ENCODE data around the gene IL32. TPM values are rescaled to one million over a fixed set of nuclear protein-coding genes. Genes with fewer than 3 reads are reported as not detected.

IL32 gene
- 174 TPM for polyA plus RNA-seq
- long read RNA-seq, donor 1, transcript IL32-211 (7 exons, 1,272 nt), result minor isoform, 7 of 26 reads
- long read RNA-seq, donor 1, transcript IL32-202 (7 exons, 1,105 nt), result major isoform, 8 of 26 reads
- long read RNA-seq, donor 1, partial matches to known transcripts, result 0 of 26 reads
- long read RNA-seq, donor 1, other reads (novel, unspliced or antisense), result 0 of 26 reads
- long read RNA-seq, donor 2, transcript IL32-202 (7 exons, 1,105 nt), result minor isoform, 20 of 124 reads
- long read RNA-seq, donor 2, transcript IL32-206 (7 exons, 920 nt), result minor isoform, 10 of 124 reads
- long read RNA-seq, donor 2, transcript IL32-211 (7 exons, 1,272 nt), result major isoform, 39 of 124 reads
- long read RNA-seq, donor 2, transcript IL32-212 (6 exons, 1,198 nt), result minor isoform, 15 of 124 reads
- long read RNA-seq, donor 2, partial matches to known transcripts, result 5 of 124 reads
- long read RNA-seq, donor 2, other reads (novel, unspliced or antisense), result 0 of 124 reads
- long read RNA-seq, donor 3, result 0 reads
- long read RNA-seq, donor 4, partial matches to known transcripts, result 0 of 5 reads
- long read RNA-seq, donor 4, other reads (novel, unspliced or antisense), result 0 of 5 reads
- long read RNA-seq, donor 5, transcript IL32-211 (7 exons, 1,272 nt), result major isoform, 18 of 48 reads
- long read RNA-seq, donor 5, transcript IL32-212 (6 exons, 1,198 nt), result minor isoform, 6 of 48 reads
- long read RNA-seq, donor 5, transcript IL32-202 (7 exons, 1,105 nt), result minor isoform, 5 of 48 reads
- long read RNA-seq, donor 5, partial matches to known transcripts, result 0 of 48 reads
- long read RNA-seq, donor 5, other reads (novel, unspliced or antisense), result 0 of 48 reads
- long read RNA-seq, donor 6, transcript IL32-202 (7 exons, 1,105 nt), result minor isoform, 19 of 135 reads
- long read RNA-seq, donor 6, transcript IL32-206 (7 exons, 920 nt), result minor isoform, 8 of 135 reads
- long read RNA-seq, donor 6, transcript IL32-211 (7 exons, 1,272 nt), result major isoform, 25 of 135 reads
- long read RNA-seq, donor 6, transcript IL32-212 (6 exons, 1,198 nt), result minor isoform, 11 of 135 reads
- long read RNA-seq, donor 6, partial matches to known transcripts, result 40 of 135 reads
- long read RNA-seq, donor 6, other reads (novel, unspliced or antisense), result 0 of 135 reads
- long read RNA-seq, donor 7, partial matches to known transcripts, result 7 of 29 reads
- long read RNA-seq, donor 7, other reads (novel, unspliced or antisense), result 0 of 29 reads
- long read RNA-seq, donor 8, transcript IL32-212 (6 exons, 1,198 nt), result minor isoform, 15 of 183 reads
- long read RNA-seq, donor 8, transcript IL32-206 (7 exons, 920 nt), result minor isoform, 17 of 183 reads
- long read RNA-seq, donor 8, transcript IL32-202 (7 exons, 1,105 nt), result minor isoform, 28 of 183 reads
- long read RNA-seq, donor 8, transcript IL32-211 (7 exons, 1,272 nt), result major isoform, 39 of 183 reads
- long read RNA-seq, donor 8, partial matches to known transcripts, result 28 of 183 reads
- long read RNA-seq, donor 8, other reads (novel, unspliced or antisense), result 0 of 183 reads
- long read RNA-seq, donor 9, transcript IL32-206 (7 exons, 920 nt), result minor isoform, 7 of 68 reads
- long read RNA-seq, donor 9, transcript IL32-202 (7 exons, 1,105 nt), result minor isoform, 11 of 68 reads
- long read RNA-seq, donor 9, transcript IL32-211 (7 exons, 1,272 nt), result major isoform, 24 of 68 reads
- long read RNA-seq, donor 9, transcript IL32-212 (6 exons, 1,198 nt), result minor isoform, 6 of 68 reads
- long read RNA-seq, donor 9, partial matches to known transcripts, result 0 of 68 reads
- long read RNA-seq, donor 9, other reads (novel, unspliced or antisense), result 0 of 68 reads
- long read RNA-seq, donor 10, transcript IL32-206 (7 exons, 920 nt), result minor isoform, 15 of 142 reads
- long read RNA-seq, donor 10, transcript IL32-212 (6 exons, 1,198 nt), result minor isoform, 19 of 142 reads
- long read RNA-seq, donor 10, transcript IL32-211 (7 exons, 1,272 nt), result major isoform, 47 of 142 reads
- long read RNA-seq, donor 10, transcript IL32-202 (7 exons, 1,105 nt), result minor isoform, 14 of 142 reads
- long read RNA-seq, donor 10, partial matches to known transcripts, result 5 of 142 reads
- long read RNA-seq, donor 10, other reads (novel, unspliced or antisense), result 0 of 142 reads
- long read RNA-seq, donor 11, transcript IL32-202 (7 exons, 1,105 nt), result major isoform, 16 of 57 reads
- long read RNA-seq, donor 11, transcript IL32-211 (7 exons, 1,272 nt), result minor isoform, 14 of 57 reads
- long read RNA-seq, donor 11, transcript IL32-206 (7 exons, 920 nt), result minor isoform, 9 of 57 reads
- long read RNA-seq, donor 11, partial matches to known transcripts, result 0 of 57 reads
- long read RNA-seq, donor 11, other reads (novel, unspliced or antisense), result 0 of 57 reads

- peak; percentile 96 to 99 for DNase-seq
- no peaks in the 10 kb centered on the region for H3K27me3 ChIP-seq (ENCODE audit: control insufficient read depth, insufficient read depth, low read length)
- H3K4me3 ChIP-seq (ENCODE audit: low read length), result peak within 1 kb of the TSS; percentile 40
- H3K27ac ChIP-seq (ENCODE audit: low read length), result peak within 1 kb of the TSS; percentile 80
- WGBS (ENCODE audit: insufficient coverage, low lambda C conversion rate), result no CpG with 5 or more reads among the region's 13 CpGs
- peaks cover 37% of the 10 kb centered on the region for H3K4me1 ChIP-seq (ENCODE audit: control insufficient read depth, insufficient read depth, low read length)
- peaks cover 4% of the 10 kb centered on the region for H3K36me3 ChIP-seq (ENCODE audit: control insufficient read depth, insufficient read depth, low read length)
- H3K9me3 ChIP-seq (ENCODE audit: control insufficient read depth, low read depth, low read length), result peaks cover 4% of the 10 kb centered on the region
These were observed at the start of gene IL32 for GRCh38 chr16:3065069-3065741. Gene IL32 (plus strand): TSS chr16:3065640. CDS start chr16:3065812, 172 bp downstream.

GRCh38 chr16:3015865-3016521 lies 49.4 kb upstream of the IL32 start:
- Histone ChIP-seq H3K36me3 (ENCODE audit: control insufficient read depth, insufficient read depth, low read length) (no peaks in the 10 kb centered on the region), H3K27me3 (ENCODE audit: control insufficient read depth, insufficient read depth, low read length) (peaks cover 38% of the 10 kb centered on the region), H3K4me3 (ENCODE audit: low read length) (no peak overlapping the region), H3K27ac (ENCODE audit: low read length) (no peak overlapping the region), H3K9me3 (ENCODE audit: control insufficient read depth, low read depth, low read length) (no peaks in the 10 kb centered on the region), H3K4me1 (ENCODE audit: control insufficient read depth, insufficient read depth, low read length) (peaks cover 57% of the 10 kb centered on the region)
- WGBS (ENCODE audit: insufficient coverage, low lambda C conversion rate), result no CpG with 5 or more reads among the region's 13 CpGs
- DNase-seq, result no peak

GRCh38 chr16:3017344-3017743 lies 48.1 kb upstream of the IL32 start:
- Histone ChIP-seq H3K27me3 (ENCODE audit: control insufficient read depth, insufficient read depth, low read length) (peaks cover 30% of the 10 kb centered on the region), H3K9me3 (ENCODE audit: control insufficient read depth, low read depth, low read length) (no peaks in the 10 kb centered on the region), H3K4me1 (ENCODE audit: control insufficient read depth, insufficient read depth, low read length) (peaks cover 59% of the 10 kb centered on the region), H3K36me3 (ENCODE audit: control insufficient read depth, insufficient read depth, low read length) (no peaks in the 10 kb centered on the region), H3K27ac (ENCODE audit: low read length) (peak overlapping the region; percentile 83), H3K4me3 (ENCODE audit: low read length) (peak overlapping the region; percentile 59)
- WGBS (ENCODE audit: insufficient coverage, low lambda C conversion rate), result no CpG with 5 or more reads among the region's 20 CpGs
- DNase-seq, result peak in 1 of 2 donors; percentile 51

DNA sequence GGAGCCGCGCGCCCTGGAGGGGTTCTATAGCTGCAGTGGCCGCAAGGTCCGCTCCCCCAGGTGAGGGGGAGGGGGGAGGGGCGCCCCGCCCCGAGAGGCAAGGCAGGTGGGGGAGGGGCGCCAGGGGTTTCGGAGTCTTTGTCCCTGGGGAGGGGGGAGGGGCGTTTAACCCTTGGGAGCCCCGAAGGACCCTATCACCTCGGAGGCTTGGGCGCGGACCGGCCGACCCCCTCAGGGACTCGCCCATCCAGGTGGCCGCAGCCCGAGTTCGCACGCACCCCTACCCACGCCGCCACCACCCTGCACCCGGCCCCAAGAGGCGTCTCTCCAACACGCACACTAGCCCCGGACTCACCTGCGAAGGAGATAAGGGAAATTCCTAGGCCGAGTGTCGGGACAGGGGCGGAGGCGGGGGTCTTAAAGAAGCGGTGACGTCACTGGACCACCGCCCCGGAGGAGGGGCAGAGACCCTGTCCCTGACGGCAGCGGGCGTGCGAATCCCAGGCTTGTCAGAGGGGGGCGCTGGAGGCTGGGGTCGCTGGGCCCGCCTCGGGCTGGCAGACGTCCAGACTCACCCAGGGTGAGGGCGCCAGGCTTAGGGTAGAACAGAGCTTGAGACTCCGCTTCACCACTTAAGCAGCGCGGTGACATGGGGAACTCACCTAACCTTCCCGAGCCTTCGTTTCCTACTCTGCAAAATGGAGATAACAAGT lies 47.5 kb upstream of the IL32 start, which contains the start of gene CLDN6:
Gene CLDN6 (minus strand): TSS at position 390 of the 713 bp plus-strand sequence. CDS start 2,162 bp downstream, outside the sequence.
- H3K36me3 ChIP-seq (ENCODE audit: control insufficient read depth, insufficient read depth, low read length), result peaks cover 2% of the 10 kb centered on the region
- H3K27me3 ChIP-seq (ENCODE audit: control insufficient read depth, insufficient read depth, low read length), result peaks cover 24% of the 10 kb centered on the region
- peak within 1 kb of the TSS; percentile 83 for H3K27ac ChIP-seq (ENCODE audit: low read length)
- WGBS (ENCODE audit: insufficient coverage, low lambda C conversion rate), result no CpG with 5 or more reads among the region's 52 CpGs
- DNase-seq, result peak; percentile 63 to 74
- no peaks in the 10 kb centered on the region for H3K9me3 ChIP-seq (ENCODE audit: control insufficient read depth, low read depth, low read length)
- H3K4me3 ChIP-seq (ENCODE audit: low read length), result peak within 1 kb of the TSS; percentile 59
- H3K4me1 ChIP-seq (ENCODE audit: control insufficient read depth, insufficient read depth, low read length), result peaks cover 60% of the 10 kb centered on the region

GRCh38 chr16:3019594-3020246 lies 45.7 kb upstream of the IL32 start:
- peaks cover 49% of the 10 kb centered on the region for H3K4me1 ChIP-seq (ENCODE audit: control insufficient read depth, insufficient read depth, low read length)

DNA sequence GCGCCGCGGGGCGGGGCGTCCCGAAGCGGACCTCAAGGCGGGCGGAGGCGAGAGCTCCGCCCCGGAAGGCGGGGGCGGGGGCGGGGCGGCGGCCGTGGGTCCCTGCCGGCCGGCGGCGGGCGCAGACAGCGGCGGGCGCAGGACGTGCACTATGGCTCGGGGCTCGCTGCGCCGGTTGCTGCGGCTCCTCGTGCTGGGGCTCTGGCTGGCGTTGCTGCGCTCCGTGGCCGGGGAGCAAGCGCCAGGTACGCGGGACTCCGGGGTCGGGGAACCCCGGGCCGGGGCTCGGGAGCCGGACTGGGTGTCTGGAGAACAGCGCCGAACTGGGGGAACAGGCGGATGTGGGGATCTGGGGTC lies 45.2 kb upstream of the IL32 start, which contains the start of gene TNFRSF12A:
Gene TNFRSF12A (plus strand): TSS at position 122 of the 357 bp plus-strand sequence. CDS start 30 bp downstream, at position 152.
- no CpG with 5 or more reads among the region's 49 CpGs for WGBS (ENCODE audit: insufficient coverage, low lambda C conversion rate)
- DNase-seq, result peak; percentile 81 to 88

More at GRCh38 chr16:3019594-3020246, 45.7 kb upstream of the IL32 start:
- Histone ChIP-seq H3K36me3 (ENCODE audit: control insufficient read depth, insufficient read depth, low read length) (peaks cover 2% of the 10 kb centered on the region), H3K27me3 (ENCODE audit: control insufficient read depth, insufficient read depth, low read length) (peaks cover 15% of the 10 kb centered on the region), H3K27ac (ENCODE audit: low read length) (no peak overlapping the region), H3K9me3 (ENCODE audit: control insufficient read depth, low read depth, low read length) (no peaks in the 10 kb centered on the region), H3K4me3 (ENCODE audit: low read length) (peak overlapping the region; percentile 64)
- no peak for DNase-seq
- 60% methylated on average over 1 of the region's 40 CpGs for WGBS (ENCODE audit: insufficient coverage, low lambda C conversion rate)

GRCh38 chr16:3020604-3021448 lies 44.6 kb upstream of the IL32 start:
- Histone ChIP-seq H3K4me1 (ENCODE audit: control insufficient read depth, insufficient read depth, low read length) (peaks cover 52% of the 10 kb centered on the region), H3K4me3 (ENCODE audit: low read length) (peak overlapping the region; percentile 64), H3K27me3 (ENCODE audit: control insufficient read depth, insufficient read depth, low read length) (peaks cover 15% of the 10 kb centered on the region), H3K9me3 (ENCODE audit: control insufficient read depth, low read depth, low read length) (no peaks in the 10 kb centered on the region), H3K27ac (ENCODE audit: low read length) (peak overlapping the region; percentile 97), H3K36me3 (ENCODE audit: control insufficient read depth, insufficient read depth, low read length) (peaks cover 7% of the 10 kb centered on the region)
- WGBS (ENCODE audit: insufficient coverage, low lambda C conversion rate), result no CpG with 5 or more reads among the region's 57 CpGs
- DNase-seq, result peak; percentile 70 to 86

More for the DNA sequence above, 45.2 kb upstream of the IL32 start, which contains the start of gene TNFRSF12A:
- Histone ChIP-seq H3K27me3 (ENCODE audit: control insufficient read depth, insufficient read depth, low read length) (peaks cover 15% of the 10 kb centered on the region), H3K27ac (ENCODE audit: low read length) (peak within 1 kb of the TSS; percentile 97), H3K4me1 (ENCODE audit: control insufficient read depth, insufficient read depth, low read length) (peaks cover 50% of the 10 kb centered on the region), H3K36me3 (ENCODE audit: control insufficient read depth, insufficient read depth, low read length) (peaks cover 2% of the 10 kb centered on the region), H3K9me3 (ENCODE audit: control insufficient read depth, low read depth, low read length) (no peaks in the 10 kb centered on the region), H3K4me3 (ENCODE audit: low read length) (peak within 1 kb of the TSS; percentile 64)
